HG03342 (cell line): ENCODE results near the gene ZIC3.
"Not testable (repeated sequence)": the region's sequence is repeated elsewhere in the genome, so short reads cannot be mapped to it uniquely, and the experiment has no call there.

Experiments used
- ATAC-seq: cut with Tn5 transposase; IDR thresholded peaks from one replicate; pipeline ENCODE4 v1.9.1; 2021; ENCODE audit warnings: mild to moderate bottlenecking, moderate library complexity; ENCODE audit not compliant: unreplicated experiment

Gene ZIC3

GRCh38 chrX:137565921-137566745 lies at the start of gene ZIC3:
TSS of gene ZIC3 (plus strand) at chrX:137566127. CDS start at chrX:137566692, 565 bp downstream.
- no peak for ATAC-seq

GRCh38 chrX:137519459-137519858 lies 46.5 kb upstream of the ZIC3 start:
- ATAC-seq = no peak

- no peak for ATAC-seq
These were observed 19.9 kb upstream of the ZIC3 start for GRCh38 chrX:137545711-137546651.

- no peak for ATAC-seq
These were observed 18.6 kb upstream of the ZIC3 start for GRCh38 chrX:137547291-137547690.

- ATAC-seq = no peak
These were observed 17.7 kb upstream of the ZIC3 start for GRCh38 chrX:137548261-137548660.

- ATAC-seq = no peak
These were observed 16.9 kb upstream of the ZIC3 start for GRCh38 chrX:137549073-137549472.

GRCh38 chrX:137549851-137550664 lies 15.9 kb upstream of the ZIC3 start:
- no peak for ATAC-seq

GRCh38 chrX:137550665-137551261 lies 15.2 kb upstream of the ZIC3 start:
- ATAC-seq = no peak

GRCh38 chrX:137552098-137552497 lies 13.8 kb upstream of the ZIC3 start:
- not testable (repeated sequence) for ATAC-seq

GRCh38 chrX:137562096-137562495 lies 3.8 kb upstream of the ZIC3 start:
- no peak for ATAC-seq

GRCh38 chrX:137563681-137564651 lies 2.0 kb upstream of the ZIC3 start:
- no peak for ATAC-seq

- no peak for ATAC-seq
These were observed 516 bp upstream of the ZIC3 start for GRCh38 chrX:137565318-137565904.

- no peak for ATAC-seq
These were observed 1.1 kb downstream of the ZIC3 start for GRCh38 chrX:137566746-137567679.

- no peak for ATAC-seq
These were observed 1.8 kb downstream of the ZIC3 start for GRCh38 chrX:137567682-137568232.

- no peak for ATAC-seq
These were observed 3.0 kb downstream of the ZIC3 start for GRCh38 chrX:137568741-137569469.

- no peak for ATAC-seq
These were observed 3.6 kb downstream of the ZIC3 start for GRCh38 chrX:137569470-137569891.
